ENCODE measurements around the gene EMSY.
"Not testable (repeated sequence)": the region's sequence is repeated elsewhere in the genome, so short reads cannot be mapped to it uniquely, and the experiment has no call there.

The EMSY gene

GRCh38 chr11:76572181-76572875 is 127.5 kb downstream of the EMSY start:
- DNase-seq: not testable (repeated sequence)

GRCh38 chr11:76574406-76574805 is 129.6 kb downstream of the EMSY start:
- DNase-seq: no peak

- no peak for DNase-seq
These were observed 130.1 kb downstream of the EMSY start for GRCh38 chr11:76574879-76575278.

- no peak for DNase-seq
These were observed 132.6 kb downstream of the EMSY start for GRCh38 chr11:76577226-76577920.

GRCh38 chr11:76577921-76578653 is 133.3 kb downstream of the EMSY start:
- no peak for DNase-seq

- DNase-seq: no peak
These were observed 133.8 kb downstream of the EMSY start for GRCh38 chr11:76578654-76579055.

- no peak for DNase-seq
These were observed 134.4 kb downstream of the EMSY start for GRCh38 chr11:76579056-76579751.

- DNase-seq: no peak
These were observed 134.9 kb downstream of the EMSY start for GRCh38 chr11:76579752-76580151.

- DNase-seq: not testable (repeated sequence)
These were observed 137.7 kb downstream of the EMSY start for GRCh38 chr11:76582471-76582870.

GRCh38 chr11:76587820-76588454 is 143.1 kb downstream of the EMSY start:
- DNase-seq: peak; percentile 47

- DNase-seq: peak; percentile 86
These were observed 143.9 kb downstream of the EMSY start for GRCh38 chr11:76588455-76589325.

- DNase-seq: no peak
These were observed 144.7 kb downstream of the EMSY start for GRCh38 chr11:76589477-76589876.

- no peak for DNase-seq
These were observed 145.4 kb downstream of the EMSY start for GRCh38 chr11:76589964-76590950.

- no peak for DNase-seq
These were observed 146.6 kb downstream of the EMSY start for GRCh38 chr11:76591416-76591815.

- DNase-seq: no peak
These were observed 147.5 kb downstream of the EMSY start for GRCh38 chr11:76592025-76592914.

- no peak for DNase-seq
These were observed 148.1 kb downstream of the EMSY start for GRCh38 chr11:76592961-76593360.

GRCh38 chr11:76595091-76595490 is 150.3 kb downstream of the EMSY start:
- DNase-seq: not testable (repeated sequence)

GRCh38 chr11:76596652-76597051 is 151.8 kb downstream of the EMSY start:
- no peak for DNase-seq

Measured in inflammatory macrophage treated with lipopolysaccharide for 4 hours (primary cell).